Ramos (cell line): ENCODE data around the gene C17orf50.
"Not testable (repeated sequence)": the region's sequence is repeated elsewhere in the genome, so short reads cannot be mapped to it uniquely, and the experiment has no call there.

Experiments used
- in situ Hi-C: fragments of 300-500 bp; cut with MboI; formaldehyde crosslinking; loops from one replicate; pipeline ENCODE4 v1.14.3; 2022; ENCODE audit warnings: low sequenced_read_pairs; ENCODE audit not compliant: unreplicated experiment

The C17orf50 gene

DNA sequence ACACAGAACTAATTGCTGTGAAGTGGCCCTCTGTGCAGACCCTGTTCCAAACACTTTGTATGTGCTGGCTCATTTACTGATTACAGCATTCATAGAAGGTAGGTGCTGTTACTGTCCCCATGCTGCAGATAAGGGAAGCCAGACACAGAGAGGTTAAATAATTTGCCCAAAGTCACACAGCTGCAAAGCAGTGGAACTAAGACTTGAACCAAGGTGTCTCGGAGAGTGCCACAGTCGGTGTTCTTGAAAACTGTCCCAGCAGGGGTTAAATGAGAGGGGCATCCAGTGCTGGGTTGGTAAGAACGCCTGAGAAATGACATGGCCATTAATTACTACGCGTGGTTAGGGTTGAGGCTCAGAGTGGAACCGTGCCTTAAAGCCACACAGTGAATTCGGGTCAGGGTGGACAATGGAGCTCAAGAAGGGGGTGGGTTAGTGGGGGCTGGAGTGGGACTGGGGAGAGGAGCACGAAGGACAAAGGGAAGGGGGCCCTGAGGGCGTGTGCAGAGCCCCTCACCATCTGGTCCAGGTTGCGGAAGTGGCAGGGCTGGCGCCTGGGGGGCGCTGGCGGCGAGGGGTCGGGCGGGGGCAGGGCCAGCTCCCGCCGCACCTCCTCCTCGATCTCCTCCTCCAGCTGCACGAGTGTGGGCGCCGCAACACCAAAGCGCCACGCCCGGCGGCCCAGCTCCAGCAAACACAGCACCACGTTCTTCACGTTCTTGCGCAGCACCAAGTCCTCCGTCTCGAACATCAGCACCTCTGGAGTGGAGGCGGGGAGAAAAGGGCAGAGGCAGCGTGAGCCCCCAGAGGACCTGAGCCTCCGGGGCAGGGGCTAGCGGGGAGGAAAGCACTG, 10.9 kb upstream of the C17orf50 start:
- in situ Hi-C loops = loop anchor here (5.0 to 10.0 kb wide), 2 partner anchors 142 to 435 kb away; no protein-coding TSS in a partner anchor

DNA sequence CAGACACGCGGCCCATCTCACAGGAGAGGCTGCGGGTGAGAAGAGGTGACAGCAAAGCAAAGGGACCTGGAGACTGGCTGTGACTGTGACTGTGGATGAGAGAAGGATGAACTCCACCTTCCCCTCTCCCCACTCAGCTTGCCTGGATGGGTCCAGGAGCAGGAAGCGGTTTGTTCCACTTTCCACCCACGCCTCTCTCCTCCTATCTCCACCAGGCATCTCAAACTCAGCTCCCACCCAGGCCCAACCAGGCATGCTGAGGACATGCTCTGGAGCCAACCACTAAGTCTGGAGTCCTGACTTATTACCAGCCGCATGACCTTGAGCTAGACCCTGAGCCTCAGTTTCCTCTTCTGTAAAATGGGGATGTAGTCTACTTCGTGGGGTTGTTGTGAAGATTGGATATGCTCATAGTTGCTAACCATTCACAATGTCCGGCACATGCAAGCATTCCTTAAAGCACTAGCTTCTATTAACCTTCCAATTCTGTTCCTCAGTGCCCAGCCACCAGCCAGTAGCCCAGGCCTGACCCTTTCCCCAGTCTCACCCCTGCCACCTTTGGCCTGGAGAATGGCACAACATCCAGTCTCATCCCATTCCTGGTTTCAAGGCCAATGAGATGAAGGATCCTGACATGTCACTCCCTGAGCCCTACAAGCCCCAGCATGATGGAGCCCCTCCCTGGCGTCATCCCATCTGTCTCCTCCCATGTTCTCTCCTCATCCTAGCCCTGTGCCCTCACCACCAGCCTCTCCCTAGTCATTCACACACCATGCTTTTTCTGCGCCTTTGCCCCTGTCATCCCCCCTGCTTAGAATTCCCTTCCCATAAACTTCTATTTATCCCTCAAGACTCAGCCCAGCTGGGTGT, 9.9 kb upstream of the C17orf50 start:
- in situ Hi-C loops = no loop called here

DNA sequence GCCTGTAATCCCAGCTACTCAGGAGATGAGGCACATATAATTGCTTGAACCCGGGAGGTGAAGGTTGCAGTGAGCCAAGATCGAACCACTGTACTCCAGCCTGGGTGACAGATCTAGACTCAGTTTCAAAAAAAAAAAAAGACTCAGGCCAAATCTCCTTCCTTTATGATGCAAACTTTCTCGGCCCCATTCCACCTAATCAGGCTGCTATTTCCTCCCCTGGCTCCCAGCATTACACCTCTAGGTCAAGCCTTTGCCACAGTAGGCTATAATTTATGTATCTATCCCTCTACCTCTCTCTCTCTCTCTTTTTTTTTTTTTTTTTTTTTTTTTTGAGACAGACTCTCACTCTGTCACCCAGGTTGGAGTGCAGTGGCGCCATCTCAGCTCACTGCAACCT, 9.1 kb upstream of the C17orf50 start:
- in situ Hi-C loops = not testable (repeated sequence)

DNA sequence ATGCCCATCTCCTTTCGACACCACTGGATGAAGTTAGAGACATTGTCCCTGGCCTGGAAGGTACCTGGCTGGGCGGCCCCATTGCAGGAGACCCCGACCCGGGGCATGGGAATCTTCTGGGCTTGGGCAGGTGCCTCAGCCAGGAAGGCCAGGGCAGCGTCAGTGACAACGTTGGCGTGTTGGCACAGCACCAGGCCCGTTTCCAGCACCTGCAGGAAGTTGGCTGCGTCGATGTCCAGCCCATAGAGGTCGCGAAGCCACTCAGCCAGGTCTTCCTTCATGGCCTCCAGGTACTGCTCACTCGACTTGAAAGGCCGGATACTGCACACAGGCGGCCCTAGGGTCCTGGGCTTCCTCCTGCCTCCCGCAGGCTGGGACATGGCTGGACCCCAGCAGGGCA, 8.2 kb upstream of the C17orf50 start:
- in situ Hi-C loops = no loop called here

DNA sequence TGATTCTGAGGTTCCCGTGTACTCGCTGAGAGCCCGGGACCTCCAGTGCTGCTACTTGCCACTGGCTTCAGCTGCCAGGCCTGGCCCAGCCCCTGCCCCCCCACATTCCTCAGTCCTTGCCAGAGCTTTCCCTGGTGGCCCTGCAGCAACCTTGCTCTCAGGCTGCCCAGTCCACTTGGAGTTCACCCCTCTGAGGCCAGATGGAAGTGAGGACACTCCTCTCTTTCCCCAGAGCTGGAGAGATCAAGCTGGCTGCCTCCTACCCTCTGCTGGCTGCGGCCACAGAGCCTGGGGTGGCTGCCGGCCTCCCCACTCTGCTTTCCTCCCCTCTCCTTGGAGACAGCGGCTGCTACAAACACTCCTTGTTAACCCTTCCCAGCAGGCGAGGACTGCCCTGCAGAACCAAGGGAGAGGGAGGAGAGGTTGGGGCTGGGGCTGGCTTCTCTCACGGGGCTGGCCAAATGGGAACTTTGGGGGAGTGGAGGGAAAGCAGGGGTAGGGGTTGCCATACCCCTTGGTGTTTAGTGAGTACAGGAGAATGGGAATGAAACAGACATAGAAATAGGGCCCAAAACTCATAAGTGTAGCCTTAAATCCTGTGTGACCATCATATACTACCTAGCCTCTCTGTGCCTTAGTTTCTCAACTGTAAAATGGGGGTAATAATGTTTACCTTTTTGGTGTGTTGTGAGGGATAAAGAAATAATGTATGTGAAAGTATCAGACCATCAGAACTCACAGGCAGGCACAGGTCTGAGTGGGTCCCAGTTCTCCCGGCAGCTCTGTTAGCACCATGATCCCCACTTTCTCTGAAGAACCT, 7.5 kb upstream of the C17orf50 start, which contains the start of gene GAS2L2:
Gene GAS2L2, minus strand, starts transcription at position 295 of the 820 bp plus-strand sequence. CDS start 389 bp downstream, outside the sequence.
- in situ Hi-C loops = no loop called here

DNA sequence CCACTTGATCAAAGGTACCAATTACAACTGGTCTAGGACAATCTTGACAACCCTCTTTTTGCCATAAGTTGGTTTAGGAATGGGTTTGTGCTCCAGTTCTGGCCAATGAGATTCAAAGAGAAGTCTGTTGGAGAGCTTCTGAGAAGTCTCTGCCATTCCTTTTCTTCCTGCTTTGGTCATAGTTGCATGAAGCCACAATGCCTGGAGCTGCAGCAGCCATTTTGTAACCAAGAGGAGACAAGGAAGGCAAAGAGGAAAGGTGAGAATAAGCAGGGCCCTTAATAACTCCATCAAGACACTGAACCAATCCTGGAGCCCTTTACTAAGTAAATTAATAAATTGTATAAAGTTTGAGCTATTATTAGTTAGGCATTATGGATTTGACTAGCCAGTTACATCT, 3.4 kb upstream of the C17orf50 start:
- in situ Hi-C loops = no loop called here

DNA sequence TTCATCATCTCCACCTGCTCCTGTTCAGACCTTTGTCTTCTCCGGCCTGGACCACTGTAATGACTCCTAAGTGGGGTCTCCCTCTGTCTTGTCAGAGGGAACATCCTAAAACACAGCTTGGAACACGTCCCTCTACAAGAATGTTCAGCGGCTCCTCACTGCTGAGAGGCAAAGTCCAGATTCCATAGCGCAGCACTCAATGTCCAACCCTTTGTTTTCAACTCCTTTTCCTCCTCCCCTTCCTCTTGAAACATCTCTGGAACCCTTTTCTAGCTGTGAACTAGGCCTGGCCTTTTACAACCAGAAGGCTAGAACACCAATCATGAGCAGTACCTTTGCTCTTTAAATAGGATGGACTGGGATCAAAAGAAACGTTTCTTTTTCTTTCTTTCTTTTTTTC, 914 bp downstream of the C17orf50 start:
- in situ Hi-C loops = loop anchor here (5.0 kb wide), 1 partner anchor 46 kb away; the partner anchor contains the start of gene TAF15

DNA sequence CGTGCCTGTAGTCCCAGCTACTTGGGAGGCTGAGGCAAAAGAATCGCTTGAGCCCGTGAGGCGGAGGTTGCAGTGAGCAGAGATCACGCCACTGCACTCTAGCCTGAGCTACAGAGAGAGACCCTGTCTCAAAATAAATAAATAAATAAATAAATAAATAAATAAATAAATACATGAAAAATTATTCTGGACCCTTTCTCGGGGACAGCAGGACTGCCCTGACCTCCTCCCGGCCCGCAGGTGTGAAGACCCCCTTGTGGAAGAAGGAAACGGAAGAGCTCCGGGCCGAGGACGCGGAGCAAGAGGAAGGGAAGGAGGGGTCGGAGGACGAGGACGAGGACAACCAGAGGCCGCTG, 3.1 kb downstream of the C17orf50 start:
- in situ Hi-C loops = loop anchor here (5.0 kb wide), 1 partner anchor 44 kb away; the partner anchor contains the start of gene TAF15

DNA sequence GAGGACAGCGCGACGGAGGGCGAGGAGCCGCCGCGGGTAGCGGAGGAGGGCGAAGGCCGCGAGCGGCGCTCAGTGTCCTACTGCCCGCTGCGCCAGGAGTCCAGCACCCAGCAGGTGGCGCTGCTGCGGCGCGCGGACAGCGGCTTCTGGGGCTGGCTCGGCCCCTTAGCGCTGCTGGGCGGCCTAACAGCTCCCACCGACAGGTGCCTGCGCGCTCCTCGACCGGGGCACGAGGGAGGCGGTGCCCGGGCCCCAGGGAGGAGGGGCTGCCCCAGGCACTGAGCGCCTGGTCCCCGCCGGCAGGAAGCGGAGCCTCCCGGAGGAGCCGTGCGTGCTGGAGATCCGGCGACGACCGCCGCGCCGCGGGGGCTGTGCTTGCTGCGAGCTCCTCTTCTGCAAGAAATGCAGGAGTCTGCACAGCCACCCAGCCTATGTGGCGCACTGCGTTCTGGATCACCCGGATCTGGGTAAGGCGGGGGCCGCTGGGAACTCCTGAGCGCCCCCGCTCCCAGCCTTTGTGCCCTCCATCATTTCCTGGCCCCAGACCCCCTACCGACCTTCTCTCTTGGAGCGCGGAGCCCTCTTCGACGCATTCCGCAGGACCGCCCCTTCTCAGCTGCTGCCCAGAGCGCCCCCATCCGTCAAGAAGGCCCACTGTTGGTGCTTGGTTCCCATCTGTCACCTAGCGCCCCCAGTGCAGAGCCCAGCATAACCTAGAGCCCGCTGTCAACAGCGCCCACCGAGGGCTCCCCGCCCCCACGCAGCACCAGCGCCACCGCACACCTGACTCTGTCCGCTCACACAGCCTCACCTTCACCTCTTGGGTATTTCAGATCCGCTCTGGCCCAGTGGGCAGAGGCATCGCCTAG, 3.7 kb downstream of the C17orf50 start:
- in situ Hi-C loops = loop anchor here (5.0 kb wide), 1 partner anchor 43 kb away; the partner anchor contains the start of gene TAF15

DNA sequence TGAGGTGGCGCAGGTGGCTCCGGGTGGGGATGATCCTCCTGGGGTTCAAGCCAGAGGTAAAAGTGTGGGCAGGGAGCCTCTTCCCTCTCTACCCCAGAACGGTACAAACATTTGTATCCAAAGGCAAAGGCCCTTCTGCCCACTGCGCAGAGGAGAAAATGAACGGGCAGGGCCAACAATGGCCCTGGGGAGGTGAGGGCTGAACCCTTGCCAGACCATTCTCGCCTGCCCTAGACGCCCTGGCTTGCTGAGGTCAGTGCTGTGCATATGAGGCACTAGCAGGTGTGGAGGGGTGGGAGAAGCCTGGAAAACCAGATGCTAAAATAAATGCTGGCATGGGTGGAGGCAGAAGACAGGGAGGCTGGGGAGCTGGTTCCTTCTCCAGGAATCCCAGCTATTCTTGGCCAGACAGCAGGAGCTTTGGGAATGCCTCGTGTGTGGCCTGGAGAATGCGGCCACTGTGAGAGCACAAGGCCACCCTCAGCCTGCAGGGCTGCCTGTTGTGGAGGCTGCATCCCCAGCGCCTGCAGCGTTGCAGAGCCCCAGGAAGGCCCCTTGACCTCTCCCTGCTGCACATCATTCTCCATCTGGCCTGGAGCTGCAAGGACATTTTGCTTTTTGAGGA, 4.5 kb downstream of the C17orf50 start:
- in situ Hi-C loops = no loop called here

DNA sequence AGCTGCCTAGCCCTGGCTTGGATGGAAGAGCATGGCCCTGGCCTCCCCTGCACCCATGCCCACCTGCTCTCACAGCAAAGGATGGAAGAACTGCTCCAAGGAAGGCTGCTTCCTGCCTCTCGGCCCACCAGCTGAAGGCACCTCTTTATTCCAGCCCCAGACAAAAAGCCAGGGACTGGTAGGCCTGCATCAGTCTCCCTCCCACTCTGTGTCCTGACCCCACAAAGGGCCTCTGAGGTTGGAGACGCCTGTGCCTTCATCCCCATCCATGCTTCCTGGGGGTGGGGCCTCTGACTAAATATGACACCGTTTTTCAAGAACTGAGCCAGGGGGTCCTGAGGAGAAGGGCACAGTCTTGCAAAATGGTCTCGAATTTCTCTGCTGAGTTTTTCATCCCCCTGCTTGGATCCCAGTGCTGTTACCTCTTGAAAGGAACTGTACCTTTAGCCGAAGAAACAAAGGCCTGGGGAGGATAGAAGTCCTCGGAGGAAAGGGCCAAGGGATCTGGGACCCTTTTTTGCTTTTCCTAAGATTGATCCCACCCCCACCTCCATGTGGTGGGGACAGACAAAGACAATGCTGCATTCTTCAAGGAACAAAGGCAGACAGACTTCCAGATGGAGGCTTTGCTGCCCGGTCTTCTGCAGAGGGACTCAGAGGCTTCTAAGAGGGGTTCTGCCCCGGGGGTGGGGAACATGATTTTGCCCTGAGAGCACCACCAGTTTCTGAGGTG, 5.2 kb downstream of the C17orf50 start:
- in situ Hi-C loops = no loop called here

DNA sequence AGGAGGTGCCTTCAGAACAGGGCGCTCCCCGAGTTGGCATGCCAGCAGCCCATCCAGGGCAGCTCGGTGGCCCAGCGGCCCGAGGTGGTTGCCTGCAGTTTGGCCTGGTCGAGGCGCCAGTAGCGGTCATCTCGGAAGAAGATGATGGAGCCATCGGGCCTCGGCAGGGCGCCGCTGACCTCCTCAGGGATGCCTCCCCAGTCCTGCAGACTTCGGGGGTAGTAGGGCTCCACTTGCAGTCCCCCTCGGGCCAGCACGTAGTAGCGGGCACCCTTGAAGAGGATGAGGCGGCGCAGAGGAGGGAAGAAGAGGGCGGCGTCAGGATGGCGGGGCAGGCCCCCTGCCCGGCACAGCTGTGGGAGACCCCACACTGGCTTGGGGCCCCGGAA, 5.8 kb downstream of the C17orf50 start:
- in situ Hi-C loops = no loop called here

DNA sequence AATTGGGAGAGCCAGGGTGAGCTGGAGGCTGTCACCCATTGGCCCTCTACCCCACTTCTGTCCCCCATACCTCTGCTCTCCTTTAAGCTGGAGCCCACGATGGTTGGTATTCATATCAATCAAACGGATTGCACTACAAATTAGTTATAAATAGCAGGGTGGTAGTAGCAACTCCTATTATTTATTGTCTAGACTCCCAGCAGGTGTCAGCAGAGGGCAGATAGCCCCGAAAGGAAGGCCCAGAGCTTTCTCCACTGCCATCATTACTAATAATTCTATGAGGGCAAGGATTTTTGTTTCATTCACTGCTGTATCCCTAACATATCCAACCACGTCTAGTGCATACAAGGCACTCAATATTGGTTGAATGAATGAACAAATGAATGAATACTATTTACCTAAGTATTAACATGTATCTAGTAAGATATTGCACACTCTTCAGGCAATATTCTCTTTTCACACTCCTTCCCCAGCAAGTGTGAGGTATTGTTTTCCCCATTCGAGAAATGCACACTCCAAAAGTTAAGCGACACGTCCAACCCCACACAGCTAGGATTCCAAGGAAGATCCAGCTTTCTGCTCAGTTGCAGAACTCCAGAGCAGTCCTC, 6.3 kb downstream of the C17orf50 start:
- in situ Hi-C loops = no loop called here

DNA sequence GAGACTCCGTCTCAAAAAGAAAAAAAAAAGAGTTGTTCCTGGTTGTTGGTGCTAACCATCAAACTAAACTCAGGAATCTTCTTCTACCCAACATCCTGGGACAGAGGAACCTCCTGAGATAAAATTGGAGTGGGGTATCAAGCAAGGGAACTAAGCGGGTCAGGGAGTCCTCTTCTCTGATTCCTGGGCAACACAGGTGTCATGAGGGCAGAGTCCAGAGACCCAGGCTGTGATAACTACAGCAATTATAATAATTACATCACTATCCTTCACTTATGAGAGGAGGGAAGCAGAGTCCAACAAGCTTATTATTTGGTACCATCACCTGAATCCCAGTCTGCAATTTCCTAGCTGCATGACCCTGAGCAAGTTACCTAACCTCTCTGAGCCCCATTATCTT, 8.1 kb downstream of the C17orf50 start:
- in situ Hi-C loops = no loop called here

DNA sequence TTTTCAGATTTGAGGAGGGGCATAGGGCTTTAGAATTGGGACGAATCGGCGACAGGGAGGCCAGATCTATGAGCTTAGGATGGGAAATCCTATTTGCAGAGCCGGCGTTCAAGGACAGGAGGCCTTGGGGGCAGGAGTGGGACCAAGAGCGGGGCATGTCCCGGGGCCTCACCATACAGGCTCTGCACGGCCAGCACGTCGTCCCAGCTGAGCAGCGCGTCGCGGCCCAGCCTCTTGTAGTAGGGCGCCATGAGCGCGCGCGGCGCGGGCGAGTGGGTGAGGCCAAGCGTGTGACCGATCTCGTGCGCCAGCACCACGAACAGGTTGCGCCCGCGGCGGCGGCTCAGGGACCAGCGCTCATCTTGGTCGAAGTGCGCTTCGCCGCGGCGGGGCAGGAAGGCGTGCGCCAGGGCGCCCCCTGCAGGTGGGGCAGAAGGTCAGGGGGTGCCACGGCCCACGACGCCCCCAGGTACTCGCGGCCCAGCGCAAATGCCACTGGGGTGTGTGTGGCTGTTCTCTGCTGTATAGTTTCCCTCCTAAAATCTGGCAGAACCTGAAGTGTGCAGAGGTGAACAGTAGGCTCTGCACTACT, 9.3 kb downstream of the C17orf50 start:
- in situ Hi-C loops = no loop called here

DNA sequence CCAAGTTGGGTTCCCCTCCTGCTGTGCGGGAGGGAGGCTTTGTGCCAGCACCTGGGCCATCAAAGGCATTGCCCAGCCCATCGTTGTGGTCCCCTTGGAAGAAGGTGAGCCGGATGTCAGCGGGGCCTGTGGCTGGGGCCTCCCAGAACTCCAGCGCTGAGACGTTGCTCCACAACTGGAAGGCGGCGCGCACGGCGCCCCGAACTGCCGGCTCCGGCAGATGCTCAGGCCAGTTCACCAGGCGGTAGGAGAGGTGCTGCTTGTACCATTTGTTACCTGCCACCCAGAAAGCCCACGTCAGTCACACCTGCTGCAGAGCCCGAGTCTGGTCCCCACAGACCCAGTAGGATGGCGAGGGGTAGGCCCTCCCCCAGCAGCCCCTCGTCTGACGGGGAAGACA, 12.4 kb downstream of the C17orf50 start:
- in situ Hi-C loops = no loop called here

DNA sequence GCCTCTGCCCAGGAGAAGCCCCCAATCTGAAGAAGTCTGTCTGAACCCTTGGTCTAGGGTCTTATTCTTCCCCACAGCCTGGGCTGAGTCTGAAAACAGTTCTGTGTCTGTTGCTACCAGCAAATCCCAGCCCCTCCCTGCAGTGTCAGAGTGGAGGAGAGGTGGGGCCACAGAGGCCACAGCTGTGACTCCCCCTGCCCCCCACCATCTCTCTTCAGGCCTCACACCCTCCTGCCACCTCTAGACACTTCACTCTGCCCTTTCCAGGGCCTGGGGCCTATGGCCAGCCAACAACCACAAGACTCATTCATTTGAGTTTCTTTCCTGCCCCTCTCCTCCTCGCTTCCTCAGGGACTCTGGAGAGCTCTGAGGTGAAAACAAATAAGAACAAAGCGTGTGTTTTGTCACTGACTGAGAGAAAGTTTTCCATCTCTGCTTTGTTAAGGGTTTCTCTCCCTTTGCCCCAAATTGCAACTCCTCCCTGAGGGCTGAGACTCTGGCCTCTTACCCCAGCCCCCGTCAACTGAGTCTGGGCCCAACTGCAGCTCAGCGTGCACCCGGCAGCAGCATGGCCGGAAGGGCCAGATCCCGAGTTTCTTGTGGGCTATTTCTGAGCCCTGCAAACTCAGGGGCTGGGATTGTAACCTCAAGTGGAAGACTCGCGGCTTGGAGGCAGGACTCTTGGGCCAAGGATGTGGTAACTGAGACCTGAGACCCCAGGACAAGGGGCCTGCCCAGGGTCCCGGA, 13.2 kb downstream of the C17orf50 start:
- in situ Hi-C loops = no loop called here
